OCI-LY7 (cell line): Measurements from ENCODE around the gene PFDN1.

ENCODE experiments used
- EZH2phosphoT487 ChIP-seq: fragments of 200-600 bp; sonication (generic); IDR thresholded peaks from 2 replicates; pipeline ENCODE4 v1.6.1; 2018; ENCODE audit warnings: low read depth, borderline replicate concordance, mild to moderate bottlenecking, mixed run types, antibody characterized with exemption, low read length, moderate library complexity, mixed read lengths
- TF ChIP-seq, protein P1 (sequence below): fragments of 200-600 bp; sonication (generic); conservative IDR thresholded peaks from 2 replicates; pipeline ENCODE4 v1.5.1; 2014; ENCODE audit warnings: mild to moderate bottlenecking, antibody characterized with exemption, low read length, moderate library complexity, mixed read lengths

GRCh38 chr5:140220698-140221064, 82.2 kb downstream of the PFDN1 start:
- TF ChIP-seq, protein P1, sequence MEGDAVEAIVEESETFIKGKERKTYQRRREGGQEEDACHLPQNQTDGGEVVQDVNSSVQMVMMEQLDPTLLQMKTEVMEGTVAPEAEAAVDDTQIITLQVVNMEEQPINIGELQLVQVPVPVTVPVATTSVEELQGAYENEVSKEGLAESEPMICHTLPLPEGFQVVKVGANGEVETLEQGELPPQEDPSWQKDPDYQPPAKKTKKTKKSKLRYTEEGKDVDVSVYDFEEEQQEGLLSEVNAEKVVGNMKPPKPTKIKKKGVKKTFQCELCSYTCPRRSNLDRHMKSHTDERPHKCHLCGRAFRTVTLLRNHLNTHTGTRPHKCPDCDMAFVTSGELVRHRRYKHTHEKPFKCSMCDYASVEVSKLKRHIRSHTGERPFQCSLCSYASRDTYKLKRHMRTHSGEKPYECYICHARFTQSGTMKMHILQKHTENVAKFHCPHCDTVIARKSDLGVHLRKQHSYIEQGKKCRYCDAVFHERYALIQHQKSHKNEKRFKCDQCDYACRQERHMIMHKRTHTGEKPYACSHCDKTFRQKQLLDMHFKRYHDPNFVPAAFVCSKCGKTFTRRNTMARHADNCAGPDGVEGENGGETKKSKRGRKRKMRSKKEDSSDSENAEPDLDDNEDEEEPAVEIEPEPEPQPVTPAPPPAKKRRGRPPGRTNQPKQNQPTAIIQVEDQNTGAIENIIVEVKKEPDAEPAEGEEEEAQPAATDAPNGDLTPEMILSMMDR, result no peak
- no peak for TF ChIP-seq EZH2phosphoT487
